Measurements from ENCODE around the gene MC5R. TPM values are rescaled to one million over a fixed set of nuclear protein-coding genes. Genes with fewer than 3 reads are reported as not detected.

The MC5R gene
- total RNA-seq, 1 experiment from 2014 or later, result not detected

GRCh38 chr18:13801260-13801601 lies 22.7 kb upstream of the MC5R start:
- no peak overlapping the region for H2AFZ ChIP-seq (ENCODE audit: low read length)
- no peak overlapping the region for H4K91ac ChIP-seq (ENCODE audit: insufficient read length, low read depth, low read length)
- H2BK120ac ChIP-seq (ENCODE audit: low read depth, low read length, poor library complexity, severe bottlenecking), result no peak overlapping the region
- no peaks in the 10 kb centered on the region for H3K27me3 ChIP-seq (ENCODE audit: insufficient read depth, low read length)
- no peak overlapping the region for H4K8ac ChIP-seq (replicated peaks; ENCODE audit: insufficient read length, low read depth, low read length)
- Mint-ChIP-seq H3K4me1 (peaks cover 41 to 52% of the 10 kb centered on the region in 2 experiments), H3K9me3 (peaks cover 0 to 3% of the 10 kb centered on the region in 2 experiments; a peak in 1 of 5 replicates), H3K27ac (no peak overlapping the region; a peak in 1 of 7 replicates), H3K4me3 (peak overlapping the region; percentile 62 to 76), H3K27me3 (ENCODE audit: low read depth) (peaks cover 20% of the 10 kb centered on the region), H3K36me3 (ENCODE audit: insufficient read depth in 1 of 3, low read depth in 3 of 3) (peaks cover 2 to 4% (median 4%) of the 10 kb centered on the region in 3 experiments; a peak in 4 of 7 replicates)
- no peak overlapping the region for H3K27ac ChIP-seq (ENCODE audit: insufficient read length, low read depth, low read length)
- peaks cover 2% of the 10 kb centered on the region; the same call in 1 of the 2 replicates for H3K4me1 ChIP-seq (ENCODE audit: insufficient read depth, low read length)
- no peak overlapping the region for H3K23ac ChIP-seq (ENCODE audit: insufficient read length, low read depth, low read length)
- H3K4ac ChIP-seq (ENCODE audit: low read depth, low read length), result no peak overlapping the region
- H2BK15ac ChIP-seq (ENCODE audit: low read depth, low read length), result no peak overlapping the region
- no peak overlapping the region for H2AK5ac ChIP-seq (ENCODE audit: insufficient read length, low read length)
- no peaks in the 10 kb centered on the region for H3K9me3 ChIP-seq (ENCODE audit: control insufficient read depth, low read depth, low read length)
- H4K20me1 ChIP-seq (ENCODE audit: control insufficient read depth, insufficient read depth, insufficient read length), result no peaks in the 10 kb centered on the region
- no peak overlapping the region for H3K14ac ChIP-seq (ENCODE audit: insufficient read depth, low read length)
- no peak overlapping the region for H3K56ac ChIP-seq (ENCODE audit: insufficient read length, low read depth, low read length)
- H3K79me1 ChIP-seq (ENCODE audit: insufficient read depth, low read depth, low read length, poor library complexity, severe bottlenecking), result no peaks in the 10 kb centered on the region
- no peak overlapping the region for H3T11ph ChIP-seq (ENCODE audit: low read length)
- no peak overlapping the region for H3K9ac ChIP-seq (ENCODE audit: extremely low read depth, insufficient read length, low read length)
- no peak overlapping the region for H3K18ac ChIP-seq (ENCODE audit: insufficient read length, low read depth, low read length)
- H3K23me2 ChIP-seq (ENCODE audit: insufficient read length, low read depth, low read length, poor library complexity, severe bottlenecking), result peaks cover 8% of the 10 kb centered on the region
- H3K4me2 ChIP-seq (ENCODE audit: insufficient read depth, insufficient read length, low read length), result peak overlapping the region; percentile 82
- H4K5ac ChIP-seq (ENCODE audit: insufficient read length, low read depth, low read length), result no peak overlapping the region
- TF ChIP-seq CTCF (conservative IDR thresholded peaks at IDR 0.05), result 0 out of 3 replicates have a peak, but pooled peaks have one; percentile 2
- H2BK5ac ChIP-seq (ENCODE audit: insufficient read length, low read length), result no peak overlapping the region
- DNase-seq, result no peak
- H3K79me2 ChIP-seq (ENCODE audit: insufficient read depth, low read length), result no peaks in the 10 kb centered on the region
- no peak overlapping the region for H2BK12ac ChIP-seq (ENCODE audit: insufficient read length, low read depth, low read length)
- WGBS (ENCODE audit: extremely low coverage, insufficient read length, low lambda C conversion rate), result no CpG with 5 or more reads among the region's 15 CpGs
- H2BK20ac ChIP-seq (ENCODE audit: low read depth, low read length, poor library complexity, severe bottlenecking), result no peak overlapping the region

Measured in H9 (cell line).